ENCODE data around the gene AKNA. TPM values are rescaled to one million over a fixed set of nuclear protein-coding genes. Genes with fewer than 3 reads are reported as not detected.

Gene AKNA
- total RNA-seq, 4 donors from 2014 or later: 34.8 to 63.2 (median 48.6) TPM

DNA sequence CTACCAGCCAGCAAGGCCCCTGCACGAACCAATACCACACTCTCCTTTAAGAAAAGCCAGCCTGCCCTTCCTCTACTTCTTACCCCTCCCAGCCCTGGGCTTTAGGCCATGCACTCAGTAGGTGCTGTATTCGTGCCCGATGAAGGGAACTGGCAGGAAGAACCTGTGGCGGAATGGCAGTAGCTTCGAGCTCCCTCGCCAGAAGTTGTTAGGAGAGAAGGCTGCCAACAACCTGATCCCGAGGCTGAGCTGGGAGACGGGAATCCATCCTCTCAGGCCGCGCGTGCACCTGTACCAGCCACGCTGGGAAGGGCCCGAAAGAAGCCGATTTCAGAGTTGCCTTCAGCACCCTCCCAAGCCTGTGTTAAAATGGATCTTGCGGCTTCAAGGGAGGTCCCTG is 45.3 kb upstream of the AKNA start:
- no peak overlapping the region for H3K27ac ChIP-seq
- TF ChIP-seq, protein P1, sequence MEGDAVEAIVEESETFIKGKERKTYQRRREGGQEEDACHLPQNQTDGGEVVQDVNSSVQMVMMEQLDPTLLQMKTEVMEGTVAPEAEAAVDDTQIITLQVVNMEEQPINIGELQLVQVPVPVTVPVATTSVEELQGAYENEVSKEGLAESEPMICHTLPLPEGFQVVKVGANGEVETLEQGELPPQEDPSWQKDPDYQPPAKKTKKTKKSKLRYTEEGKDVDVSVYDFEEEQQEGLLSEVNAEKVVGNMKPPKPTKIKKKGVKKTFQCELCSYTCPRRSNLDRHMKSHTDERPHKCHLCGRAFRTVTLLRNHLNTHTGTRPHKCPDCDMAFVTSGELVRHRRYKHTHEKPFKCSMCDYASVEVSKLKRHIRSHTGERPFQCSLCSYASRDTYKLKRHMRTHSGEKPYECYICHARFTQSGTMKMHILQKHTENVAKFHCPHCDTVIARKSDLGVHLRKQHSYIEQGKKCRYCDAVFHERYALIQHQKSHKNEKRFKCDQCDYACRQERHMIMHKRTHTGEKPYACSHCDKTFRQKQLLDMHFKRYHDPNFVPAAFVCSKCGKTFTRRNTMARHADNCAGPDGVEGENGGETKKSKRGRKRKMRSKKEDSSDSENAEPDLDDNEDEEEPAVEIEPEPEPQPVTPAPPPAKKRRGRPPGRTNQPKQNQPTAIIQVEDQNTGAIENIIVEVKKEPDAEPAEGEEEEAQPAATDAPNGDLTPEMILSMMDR (IDR thresholded peaks at IDR 0.05): no peak
- H3K36me3 ChIP-seq: no peaks in the 10 kb centered on the region
- H3K27me3 ChIP-seq: no peaks in the 10 kb centered on the region
- intact Hi-C loops (cut with DNase I; ENCODE audit: low total_unique reads): no loop called here
- H3K4me3 ChIP-seq: no peak overlapping the region
- no peak for DNase-seq
- 96 to 100% methylated on average over 1 to 15 of the region's 15 CpGs for WGBS, 2 donors (ENCODE audit: low coverage in 1 of 2)
- in situ Hi-C loops (cut with MboI; ENCODE audit: low pct_ligation_motif_present in 1 of 4, low pct_unique_long_range_greater_than_20kb in 1 of 4, low sequenced_read_pairs in 3 of 4): loop anchor here in 1 of 4 donors (25.0 kb wide), 1 partner anchor 579 kb away; no protein-coding TSS in a partner anchor
- H3K9me3 ChIP-seq: no peaks in the 10 kb centered on the region
- no peaks in the 10 kb centered on the region for H3K4me1 ChIP-seq

DNA sequence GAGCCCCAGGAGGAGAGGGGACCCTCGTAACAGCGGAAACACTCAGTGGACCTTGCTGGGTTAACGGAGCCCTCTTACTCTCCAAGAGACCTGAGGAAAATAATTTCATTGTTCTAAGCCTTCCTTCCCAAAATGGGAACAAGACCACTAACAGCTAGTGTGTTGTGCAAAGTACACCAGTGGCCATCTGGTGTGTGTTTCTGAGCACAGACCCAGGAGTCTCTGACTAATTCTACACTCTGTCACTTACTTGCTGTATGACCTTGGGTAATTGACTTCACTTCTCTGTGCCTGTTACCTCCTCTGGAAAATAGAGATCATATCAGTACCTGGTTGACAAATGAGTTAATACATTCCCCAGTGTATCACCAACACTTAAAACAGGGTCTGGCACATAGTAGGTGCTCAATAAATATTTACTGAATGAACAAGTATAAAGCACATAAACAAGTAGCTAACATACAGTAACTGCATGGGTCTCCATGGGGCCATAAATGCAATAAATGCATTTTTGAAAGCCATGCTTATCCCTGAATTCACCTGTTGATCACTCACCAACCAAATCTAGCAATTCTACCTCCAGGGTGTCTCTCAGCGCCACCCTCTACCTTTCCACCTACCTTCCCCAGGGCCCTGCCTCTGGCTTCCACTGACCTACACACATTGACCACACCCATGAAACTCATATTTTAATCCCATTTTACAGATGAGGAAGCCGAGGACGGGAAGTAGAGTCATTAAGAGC is 44.7 kb upstream of the AKNA start:
- no peak for DNase-seq
- TF ChIP-seq EP300 (IDR thresholded peaks at IDR 0.05; ENCODE audit: low read depth) (no peak), POLR2A (IDR thresholded peaks at IDR 0.05) (no peak), POLR2AphosphoS5 (IDR thresholded peaks at IDR 0.05) (no peak)
- TF ChIP-seq, protein P1 (IDR thresholded peaks at IDR 0.05): no peak
- Histone ChIP-seq H3K4me3 (no peak overlapping the region), H3K4me1 (no peaks in the 10 kb centered on the region), H3K27me3 (no peaks in the 10 kb centered on the region), H3K36me3 (no peaks in the 10 kb centered on the region), H3K27ac (no peak overlapping the region), H3K9me3 (no peaks in the 10 kb centered on the region)
- in situ Hi-C loops (cut with MboI; ENCODE audit: low pct_ligation_motif_present in 1 of 4, low pct_unique_long_range_greater_than_20kb in 1 of 4, low sequenced_read_pairs in 3 of 4): loop anchor here in 1 of 4 donors (25.0 kb wide), 1 partner anchor 580 kb away; no protein-coding TSS in a partner anchor
- intact Hi-C loops (cut with DNase I; ENCODE audit: low total_unique reads): no loop called here
- WGBS, 2 donors (ENCODE audit: low coverage in 1 of 2): 73 to 74% methylated on average over 5 to 6 of the region's 6 CpGs

DNA sequence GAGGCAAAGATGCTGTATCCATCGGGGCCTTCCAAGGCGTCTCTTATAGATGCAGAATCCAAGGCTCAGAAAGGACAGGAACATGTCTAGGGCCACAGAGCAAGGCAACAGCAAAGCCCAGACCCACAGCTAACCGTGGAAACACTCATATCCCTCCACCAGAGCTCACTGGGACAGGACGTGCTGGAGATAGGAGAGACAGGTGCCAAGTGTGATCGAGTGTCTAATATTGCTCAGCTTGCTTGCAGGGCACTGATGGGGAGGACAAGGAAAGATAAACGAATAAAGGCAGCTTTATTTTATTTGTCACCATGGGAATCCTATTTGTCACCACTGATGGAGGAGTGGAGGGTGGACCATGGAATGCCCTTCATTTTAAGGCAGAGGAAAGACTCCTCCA is 44.0 kb upstream of the AKNA start:
- intact Hi-C loops (cut with DNase I; ENCODE audit: low total_unique reads): no loop called here
- Histone ChIP-seq H3K27me3 (no peaks in the 10 kb centered on the region), H3K4me1 (no peaks in the 10 kb centered on the region), H3K27ac (no peak overlapping the region), H3K36me3 (no peaks in the 10 kb centered on the region), H3K9me3 (no peaks in the 10 kb centered on the region), H3K4me3 (no peak overlapping the region)
- no peak for DNase-seq
- TF ChIP-seq POLR2A (IDR thresholded peaks at IDR 0.05): no peak
- no peak for TF ChIP-seq EP300 (IDR thresholded peaks at IDR 0.05; ENCODE audit: low read depth)
- TF ChIP-seq, protein P1 (IDR thresholded peaks at IDR 0.05): no peak
- TF ChIP-seq POLR2AphosphoS5 (IDR thresholded peaks at IDR 0.05): no peak
- in situ Hi-C loops (cut with MboI; ENCODE audit: low pct_ligation_motif_present in 1 of 4, low pct_unique_long_range_greater_than_20kb in 1 of 4, low sequenced_read_pairs in 3 of 4): loop anchor here in 1 of 4 donors (25.0 kb wide), 1 partner anchor 581 kb away; no protein-coding TSS in a partner anchor
- WGBS, 2 donors (ENCODE audit: low coverage in 1 of 2): 84 to 100% methylated on average over 2 to 6 of the region's 6 CpGs

DNA sequence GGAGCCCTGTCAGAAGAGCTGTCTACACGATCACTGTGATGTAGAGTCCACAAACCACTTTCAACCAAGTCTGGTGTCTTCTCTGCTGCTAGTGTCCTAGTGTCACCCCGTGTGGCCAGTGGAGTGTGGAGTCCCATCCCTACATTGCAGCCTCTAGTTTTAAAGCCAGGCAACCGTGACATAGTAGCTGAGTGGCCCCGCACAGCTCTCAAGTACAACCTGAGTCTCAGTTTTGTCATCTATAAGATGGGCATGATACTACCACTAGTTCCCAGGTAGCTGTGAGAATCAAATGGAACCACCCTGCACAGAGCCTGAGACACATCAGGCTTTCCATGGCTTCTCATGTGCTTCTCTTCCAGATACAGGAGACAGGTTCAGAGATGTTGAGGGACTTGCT is 43.2 kb upstream of the AKNA start:
- 83 to 86% methylated on average over 1 to 4 of the region's 4 CpGs for WGBS, 2 donors (ENCODE audit: low coverage in 1 of 2)
- in situ Hi-C loops (cut with MboI; ENCODE audit: low pct_ligation_motif_present in 1 of 4, low pct_unique_long_range_greater_than_20kb in 1 of 4, low sequenced_read_pairs in 3 of 4): loop anchor here in 1 of 4 donors (25.0 kb wide), 1 partner anchor 581 kb away; no protein-coding TSS in a partner anchor

More for the DNA sequence above, 43.2 kb upstream of the AKNA start:
- no peak overlapping the region for H3K27ac ChIP-seq
- no peaks in the 10 kb centered on the region for H3K4me1 ChIP-seq
- H3K9me3 ChIP-seq: no peaks in the 10 kb centered on the region
- intact Hi-C loops (cut with DNase I; ENCODE audit: low total_unique reads): no loop called here
- H3K36me3 ChIP-seq: no peaks in the 10 kb centered on the region
- no peak for DNase-seq
- H3K4me3 ChIP-seq: no peak overlapping the region
- no peak for TF ChIP-seq POLR2AphosphoS5 (IDR thresholded peaks at IDR 0.05)
- no peak for TF ChIP-seq POLR2A (IDR thresholded peaks at IDR 0.05)
- TF ChIP-seq EP300 (IDR thresholded peaks at IDR 0.05; ENCODE audit: low read depth): no peak
- TF ChIP-seq, protein P1 (IDR thresholded peaks at IDR 0.05): no peak
- H3K27me3 ChIP-seq: no peaks in the 10 kb centered on the region
